Neural cell (in vitro differentiated cells): ENCODE data around the gene KRTAP7-1.

ENCODE experiments used
- CTCF ChIP-seq: fragments of 450-650 bp; IDR thresholded peaks from 2 replicates; pipeline ENCODE4 v1.5.1; 2014; ENCODE audit warnings: antibody characterized with exemption, mild to moderate bottlenecking, moderate library complexity; ENCODE audit not compliant: poor library complexity, severe bottlenecking
- EP300 ChIP-seq: fragments of 450-650 bp; conservative IDR thresholded peaks from 2 replicates; pipeline ENCODE4 v1.6.1; 2014; ENCODE audit warnings: antibody characterized with exemption, mild to moderate bottlenecking, moderate library complexity; ENCODE audit not compliant: poor library complexity, severe bottlenecking
- EZH2 ChIP-seq: fragments of 200-600, 300-800 bp; shearing (Covaris generic), sonication (generic); IDR thresholded peaks from 2 replicates; pipeline ENCODE4 v1.6.1; 2014; ENCODE audit warnings: antibody characterized with exemption, low read length, borderline replicate concordance, mild to moderate bottlenecking; ENCODE audit not compliant: insufficient read depth, poor library complexity, severe bottlenecking
- MXI1 ChIP-seq: fragments of 450-650 bp; conservative IDR thresholded peaks from 2 replicates; pipeline ENCODE4 v1.6.1; 2014; ENCODE audit warnings: antibody characterized with exemption, mild to moderate bottlenecking; ENCODE audit not compliant: poor library complexity, severe bottlenecking
- POLR2AphosphoS5 ChIP-seq: IDR thresholded peaks from 2 replicates; pipeline ENCODE4 v1.6.1; 2012

- TF ChIP-seq CTCF: no peak
- TF ChIP-seq EP300: peak; percentile 55
- no peak for TF ChIP-seq MXI1
- TF ChIP-seq POLR2AphosphoS5: peak; percentile 97
- TF ChIP-seq EZH2: no peak
These were observed 50.3 kb downstream of the KRTAP7-1 start for GRCh38 chr21:30779249-30779648.
